Neuronal stem cell (in vitro differentiated cells): ENCODE data around the gene SOX5. TPM values are rescaled to one million over a fixed set of nuclear protein-coding genes. Genes with fewer than 3 reads are reported as not detected.
A peak's percentile ranks its signal among the peaks of the same experiment; 100 is the strongest.

ENCODE experiments used
- DNase-seq: peaks from one replicate; pipeline ENCODE4 v3.0.0-alpha.2; 2013; ENCODE audit warnings: low spot score
- H2AFZ ChIP-seq: one replicate; pipeline ENCODE4 v1.6.1; 2013; ENCODE audit warnings: mild to moderate bottlenecking, low read length, inconsistent platforms
- H2AK5ac ChIP-seq: 2 replicates; pipeline ENCODE4 v1.6.1; 2013; ENCODE audit warnings: low read depth, mild to moderate bottlenecking, inconsistent platforms, low read length, moderate library complexity, mixed read lengths
- H2BK120ac ChIP-seq: 2 replicates; pipeline ENCODE4 v1.6.1; 2013; ENCODE audit warnings: low read depth, mild to moderate bottlenecking, inconsistent platforms, low read length, moderate library complexity, mixed read lengths
- H2BK12ac ChIP-seq: one replicate; pipeline ENCODE4 v1.6.1; 2013; ENCODE audit warnings: low read length, inconsistent platforms
- H2BK15ac ChIP-seq: 2 replicates; pipeline ENCODE4 v1.6.1; 2013; ENCODE audit warnings: mild to moderate bottlenecking, low read length, inconsistent platforms, mixed read lengths
- H2BK5ac ChIP-seq: one replicate; pipeline ENCODE4 v1.6.1; 2013; ENCODE audit warnings: inconsistent platforms, mild to moderate bottlenecking, low read length, moderate library complexity
- H3K14ac ChIP-seq: one replicate; pipeline ENCODE4 v1.6.1; 2013; ENCODE audit warnings: low read length, inconsistent platforms
- H3K18ac ChIP-seq: 2 replicates; pipeline ENCODE4 v1.6.1; 2013; ENCODE audit warnings: low read length, inconsistent platforms
- H3K23ac ChIP-seq: 2 replicates; pipeline ENCODE4 v1.6.1; 2013; ENCODE audit warnings: low read depth, mild to moderate bottlenecking, mixed read lengths, low read length, inconsistent platforms; ENCODE audit not compliant: poor library complexity
- H3K27ac ChIP-seq: replicated peaks from 3 replicates; pipeline ENCODE4 v1.5.1; 2013; ENCODE audit warnings: low read length, inconsistent platforms
- H3K27me3 ChIP-seq, 3 experiments: 2 replicates each; pipeline ENCODE4 v1.6.1; 2013; ENCODE audit warnings: low read length in 3 of 3, mild to moderate bottlenecking in 2 of 3, inconsistent platforms in 1 of 3, low read depth in 1 of 3, mixed read lengths in 1 of 3, moderate library complexity in 1 of 3; ENCODE audit not compliant: control insufficient read depth in 3 of 3, insufficient read depth in 3 of 3
- H3K36me3 ChIP-seq, 2 donors: replicated peaks in 1 of 2; 2 replicates each; pipeline ENCODE4 v1.6.1; 2013; ENCODE audit warnings: low read length in 2 of 2; ENCODE audit not compliant: control insufficient read depth in 2 of 2, insufficient read depth in 2 of 2
- H3K4ac ChIP-seq: 2 replicates; pipeline ENCODE4 v1.6.1; 2013; ENCODE audit warnings: inconsistent platforms, mild to moderate bottlenecking, low read length, moderate library complexity
- H3K4me1 ChIP-seq, 2 donors: 1 replicate in 1 of 2; 2 replicates in 1 of 2; pipeline ENCODE4 v1.6.1; 2013; ENCODE audit warnings: low read length in 2 of 2, low read depth in 1 of 2; ENCODE audit not compliant: control insufficient read depth in 2 of 2, insufficient read depth in 1 of 2
- H3K4me2 ChIP-seq: one replicate; pipeline ENCODE4 v1.6.1; 2013; ENCODE audit warnings: mild to moderate bottlenecking, low read length, inconsistent platforms; ENCODE audit not compliant: insufficient read depth, poor library complexity, severe bottlenecking
- H3K4me3 ChIP-seq, 2 donors: 2 replicates each; pipeline ENCODE4 v1.5.1; 2013; ENCODE audit warnings: low read length in 2 of 2, mild to moderate bottlenecking in 2 of 2, inconsistent platforms in 1 of 2, moderate library complexity in 1 of 2
- H3K79me1 ChIP-seq: one replicate; pipeline ENCODE4 v1.6.1; 2013; ENCODE audit warnings: low read depth, mild to moderate bottlenecking, inconsistent platforms, low read length, moderate library complexity
- H3K9ac ChIP-seq: one replicate; pipeline ENCODE4 v1.6.1; 2013; ENCODE audit warnings: mild to moderate bottlenecking, low read depth, low read length, inconsistent platforms; ENCODE audit not compliant: poor library complexity
- H3K9me3 ChIP-seq, 2 donors: replicated peaks in 1 of 2; 2 replicates each; pipeline versions ENCODE3 to v1.6.1; 2013; ENCODE audit warnings: low read length in 2 of 2, mild to moderate bottlenecking in 2 of 2, inconsistent platforms in 1 of 2, low read depth in 1 of 2, mixed read lengths in 1 of 2, moderate library complexity in 1 of 2; ENCODE audit not compliant: control insufficient read depth in 2 of 2, insufficient read depth in 1 of 2
- H4K8ac ChIP-seq: one replicate; pipeline ENCODE4 v1.6.1; 2013; ENCODE audit warnings: low read depth, mild to moderate bottlenecking, inconsistent platforms, low read length, moderate library complexity
- H4K91ac ChIP-seq: one replicate; pipeline ENCODE4 v1.6.1; 2013; ENCODE audit warnings: low read length, low read depth, mild to moderate bottlenecking, inconsistent platforms; ENCODE audit not compliant: poor library complexity
- WGBS, 2 donors: extraction: QIAGEN DNeasy Blood & Tissue Kit; methylation state at CpG; one replicate each; pipeline ENCODE4 v1.1.7; 2013; ENCODE audit warnings: missing lambda C conversion rate in 2 of 2, mixed read lengths in 1 of 2; ENCODE audit not compliant: insufficient read length in 2 of 2, insufficient replicate concordance in 1 of 2; ENCODE audit errors: extremely low coverage in 2 of 2; 5-methylcytosine and 5-hydroxymethylcytosine counted together
- polyA plus RNA-seq, 2 experiments: library from polyadenylated mRNA; stranded (reverse); fragments of 200-250 nt; gene quantifications; one replicate each; pipeline ENCODE4 v1.2.3, GENCODE V29; 2013

Gene SOX5
- 28.7 TPM for polyA plus RNA-seq (2013, experiment 1 of 2)
- polyA plus RNA-seq (2013, experiment 2 of 2): 29.6 TPM

DNA sequence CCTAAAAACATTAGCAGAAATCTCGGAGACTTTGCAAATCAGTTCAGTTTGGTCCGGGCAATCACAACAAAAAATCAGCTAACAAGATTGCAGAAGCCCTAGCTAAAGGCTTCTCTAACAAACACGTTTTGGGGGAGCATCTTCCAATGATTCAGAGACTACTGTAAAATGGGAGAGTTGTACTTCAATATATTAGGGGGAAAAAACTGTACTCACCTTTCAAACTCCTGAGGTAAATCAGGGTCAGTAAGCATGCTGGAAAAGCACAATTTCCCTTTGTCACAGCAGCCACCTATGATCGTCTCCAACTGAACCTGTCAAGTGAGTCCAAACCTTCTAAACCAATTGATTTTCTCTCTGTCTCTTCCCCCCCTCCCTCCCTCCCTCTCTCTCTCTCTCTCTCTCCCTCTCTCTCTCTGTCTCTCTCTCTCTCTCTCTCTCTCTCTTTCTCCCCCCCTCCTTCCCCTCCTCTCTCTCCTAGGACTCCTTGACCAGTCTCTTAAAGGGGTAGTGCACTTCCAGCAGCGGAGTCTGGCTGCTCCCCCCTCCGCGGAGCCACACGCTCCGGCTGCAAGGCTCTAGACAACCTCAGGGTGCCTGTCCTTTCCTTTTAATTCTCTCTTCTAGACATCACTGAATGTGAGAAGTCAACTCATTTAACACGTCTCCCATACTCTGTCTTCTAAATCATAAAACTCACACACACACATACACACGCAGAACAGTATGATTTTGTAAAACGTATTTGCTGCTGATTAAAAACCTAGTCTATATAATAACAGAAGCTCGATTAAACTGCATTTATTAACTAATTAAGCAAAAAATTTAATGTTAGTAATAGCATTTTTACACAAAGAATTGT is at the start of gene SOX5:
TSS of gene SOX5 (minus strand) at position 323 of the 862 bp plus-strand sequence. CDS start at position 254, 69 bp downstream.
- no peak within 1 kb of the TSS for H4K8ac ChIP-seq
- peak within 1 kb of the TSS; percentile 96 for H3K27ac ChIP-seq
- H3K27me3 ChIP-seq: no peaks in the 10 kb centered on the region

DNA sequence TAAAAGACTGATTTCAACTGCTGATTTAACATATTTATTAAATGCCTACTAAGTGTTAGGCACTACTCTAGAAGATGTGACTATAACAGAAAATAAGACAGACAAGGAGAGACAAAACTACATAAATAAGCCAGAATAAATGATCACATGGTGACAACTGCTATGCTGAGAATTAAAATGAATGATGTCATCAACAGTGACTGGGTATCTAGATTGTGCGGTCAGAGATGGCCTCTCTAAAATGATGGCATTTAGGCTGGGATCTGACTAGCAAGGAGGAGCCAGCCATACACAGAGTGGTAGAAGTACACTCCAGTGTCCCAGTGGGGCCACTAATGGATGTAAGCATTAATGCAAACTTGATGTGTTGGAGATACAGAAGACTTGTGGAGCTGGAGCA is 37.6 kb upstream of the SOX5 start:
- no peaks in the 10 kb centered on the region for H3K79me1 ChIP-seq
- H2BK5ac ChIP-seq: no peak overlapping the region
- H3K36me3 ChIP-seq: no peaks in the 10 kb centered on the region
- no peak overlapping the region for H2BK15ac ChIP-seq
- no peak overlapping the region for H3K9ac ChIP-seq
- H3K23ac ChIP-seq: no peak overlapping the region
- H2BK120ac ChIP-seq: no peak overlapping the region
- no peak for DNase-seq
- no peaks in the 10 kb centered on the region for H3K9me3 ChIP-seq
- H3K14ac ChIP-seq: no peak overlapping the region
- no CpG with 5 or more reads among the region's 1 CpG for WGBS, 2 donors
- no peak overlapping the region for H3K4ac ChIP-seq
- H2BK12ac ChIP-seq: no peak overlapping the region
- H3K27me3 ChIP-seq: no peaks in the 10 kb centered on the region
- H3K27ac ChIP-seq: no peak overlapping the region
- H4K8ac ChIP-seq: no peak overlapping the region
- H4K91ac ChIP-seq: no peak overlapping the region
- H3K18ac ChIP-seq: no peak overlapping the region
- H3K4me1 ChIP-seq: no peaks in the 10 kb centered on the region
- H2AFZ ChIP-seq: no peak overlapping the region
- no peak overlapping the region for H3K4me3 ChIP-seq
- peak overlapping the region; percentile 47 for H2AK5ac ChIP-seq
- H3K4me2 ChIP-seq: no peak overlapping the region

More for the DNA sequence above, at the start of gene SOX5:
- Histone ChIP-seq H3K36me3 (no peaks in the 10 kb centered on the region), H3K18ac (no peak within 1 kb of the TSS), H3K9me3 (no peaks in the 10 kb centered on the region), H3K9ac (no peak within 1 kb of the TSS), H2BK15ac (no peak within 1 kb of the TSS), H2BK120ac (no peak within 1 kb of the TSS), H2AK5ac (no peak within 1 kb of the TSS), H4K91ac (no peak within 1 kb of the TSS), H3K79me1 (no peaks in the 10 kb centered on the region), H3K4me3 (peak within 1 kb of the TSS; percentile 51 to 92), H3K4me1 (peaks cover 5 to 11% of the 10 kb centered on the region in 2 donors), H3K23ac (no peak within 1 kb of the TSS), H2BK5ac (no peak within 1 kb of the TSS), H3K4me2 (peak within 1 kb of the TSS; percentile 76), H3K4ac (no peak within 1 kb of the TSS), H2AFZ (peak within 1 kb of the TSS; percentile 66), H2BK12ac (no peak within 1 kb of the TSS), H3K14ac (no peak within 1 kb of the TSS)
- peak; percentile 73 for DNase-seq
- no CpG with 5 or more reads among the region's 13 CpGs for WGBS, 2 donors

DNA sequence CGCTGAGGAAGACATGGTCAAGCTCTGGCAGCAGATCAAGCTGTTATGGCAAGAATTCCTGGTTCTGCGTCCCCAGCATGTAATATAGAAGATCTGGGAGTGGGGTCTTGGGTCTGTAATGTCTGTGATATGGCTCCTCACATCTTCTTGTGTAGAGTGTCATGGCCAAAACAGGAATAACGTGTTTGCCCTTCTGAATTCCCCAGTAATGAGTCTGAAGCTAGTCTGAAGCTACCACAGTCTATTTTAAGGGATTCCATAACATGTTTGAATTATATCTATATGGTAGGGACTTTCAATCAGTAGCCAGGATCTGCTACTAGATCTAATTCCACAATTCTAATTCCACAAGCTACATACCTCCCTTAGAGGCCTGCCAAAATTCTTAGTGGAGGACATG is 31.4 kb upstream of the SOX5 start:
- H3K4me3 ChIP-seq: no peak overlapping the region
- WGBS, 2 donors: no CpG with 5 or more reads among the region's 3 CpGs
- no peak overlapping the region for H2BK12ac ChIP-seq
- H3K14ac ChIP-seq: no peak overlapping the region
- no peak overlapping the region for H3K4me2 ChIP-seq
- H3K4ac ChIP-seq: no peak overlapping the region
- no peak overlapping the region for H3K18ac ChIP-seq
- no peaks in the 10 kb centered on the region for H3K9me3 ChIP-seq
- no peak for DNase-seq
- no peak overlapping the region for H4K8ac ChIP-seq
- no peaks in the 10 kb centered on the region for H3K4me1 ChIP-seq
- no peaks in the 10 kb centered on the region for H3K27me3 ChIP-seq
- H3K27ac ChIP-seq: no peak overlapping the region
- H3K36me3 ChIP-seq: no peaks in the 10 kb centered on the region
- no peak overlapping the region for H2BK5ac ChIP-seq
- H4K91ac ChIP-seq: no peak overlapping the region
- no peak overlapping the region for H3K9ac ChIP-seq
- H2BK15ac ChIP-seq: no peak overlapping the region
- no peaks in the 10 kb centered on the region for H3K79me1 ChIP-seq
- H2AFZ ChIP-seq: no peak overlapping the region
- H3K23ac ChIP-seq: no peak overlapping the region
- H2AK5ac ChIP-seq: no peak overlapping the region
- H2BK120ac ChIP-seq: no peak overlapping the region

DNA sequence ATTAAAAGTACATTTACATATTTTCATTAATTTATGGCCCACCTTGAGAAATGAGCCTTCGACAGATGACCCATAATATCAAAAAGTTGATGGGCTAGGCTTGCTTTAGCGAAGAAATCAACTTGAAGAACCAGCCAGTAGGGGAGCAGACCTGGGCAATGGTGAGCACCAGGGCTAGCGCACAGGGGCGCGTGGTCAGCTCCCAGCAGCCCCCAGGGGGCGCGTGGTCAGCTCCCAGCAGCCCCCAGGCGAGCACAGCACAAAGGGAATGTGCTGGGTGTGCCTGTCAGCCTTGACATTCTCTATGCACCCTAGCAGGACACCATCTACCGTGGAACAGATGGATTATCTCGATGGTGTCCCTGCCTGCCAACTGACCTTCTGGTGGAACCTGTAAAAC is 15.3 kb upstream of the SOX5 start:
- H2AFZ ChIP-seq: no peak overlapping the region
- H3K4me2 ChIP-seq: no peak overlapping the region
- no peaks in the 10 kb centered on the region for H3K36me3 ChIP-seq
- H3K14ac ChIP-seq: peak overlapping the region; percentile 28
- H2BK15ac ChIP-seq: no peak overlapping the region
- H3K9ac ChIP-seq: no peak overlapping the region
- DNase-seq: no peak
- no peak overlapping the region for H2BK12ac ChIP-seq
- no peak overlapping the region for H4K91ac ChIP-seq
- no peak overlapping the region for H3K23ac ChIP-seq
- no peak overlapping the region for H3K27ac ChIP-seq
- peaks cover 0 to 6% of the 10 kb centered on the region in 2 donors for H3K9me3 ChIP-seq
- H3K18ac ChIP-seq: peak overlapping the region; percentile 19
- no peak overlapping the region for H3K4me3 ChIP-seq
- no peaks in the 10 kb centered on the region for H3K4me1 ChIP-seq
- H2AK5ac ChIP-seq: peak overlapping the region; percentile 60
- no peak overlapping the region for H2BK120ac ChIP-seq
- H4K8ac ChIP-seq: no peak overlapping the region
- H2BK5ac ChIP-seq: no peak overlapping the region
- no peaks in the 10 kb centered on the region for H3K79me1 ChIP-seq
- no CpG with 5 or more reads among the region's 10 CpGs for WGBS, 2 donors
- H3K4ac ChIP-seq: no peak overlapping the region
- no peaks in the 10 kb centered on the region for H3K27me3 ChIP-seq
